GM18873 (cell line): ENCODE measurements around the gene PSTPIP2.
"Not testable (repeated sequence)": the region's sequence is repeated elsewhere in the genome, so short reads cannot be mapped to it uniquely, and the experiment has no call there.

ENCODE experiments used
- ATAC-seq: cut with Tn5 transposase; IDR thresholded peaks from one replicate; pipeline ENCODE4 v1.9.1; 2021; ENCODE audit warnings: mild to moderate bottlenecking, moderate library complexity, moderate number of reproducible peaks; ENCODE audit not compliant: unreplicated experiment, low FRiP score

Gene PSTPIP2, protein sequence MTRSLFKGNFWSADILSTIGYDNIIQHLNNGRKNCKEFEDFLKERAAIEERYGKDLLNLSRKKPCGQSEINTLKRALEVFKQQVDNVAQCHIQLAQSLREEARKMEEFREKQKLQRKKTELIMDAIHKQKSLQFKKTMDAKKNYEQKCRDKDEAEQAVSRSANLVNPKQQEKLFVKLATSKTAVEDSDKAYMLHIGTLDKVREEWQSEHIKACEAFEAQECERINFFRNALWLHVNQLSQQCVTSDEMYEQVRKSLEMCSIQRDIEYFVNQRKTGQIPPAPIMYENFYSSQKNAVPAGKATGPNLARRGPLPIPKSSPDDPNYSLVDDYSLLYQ

DNA sequence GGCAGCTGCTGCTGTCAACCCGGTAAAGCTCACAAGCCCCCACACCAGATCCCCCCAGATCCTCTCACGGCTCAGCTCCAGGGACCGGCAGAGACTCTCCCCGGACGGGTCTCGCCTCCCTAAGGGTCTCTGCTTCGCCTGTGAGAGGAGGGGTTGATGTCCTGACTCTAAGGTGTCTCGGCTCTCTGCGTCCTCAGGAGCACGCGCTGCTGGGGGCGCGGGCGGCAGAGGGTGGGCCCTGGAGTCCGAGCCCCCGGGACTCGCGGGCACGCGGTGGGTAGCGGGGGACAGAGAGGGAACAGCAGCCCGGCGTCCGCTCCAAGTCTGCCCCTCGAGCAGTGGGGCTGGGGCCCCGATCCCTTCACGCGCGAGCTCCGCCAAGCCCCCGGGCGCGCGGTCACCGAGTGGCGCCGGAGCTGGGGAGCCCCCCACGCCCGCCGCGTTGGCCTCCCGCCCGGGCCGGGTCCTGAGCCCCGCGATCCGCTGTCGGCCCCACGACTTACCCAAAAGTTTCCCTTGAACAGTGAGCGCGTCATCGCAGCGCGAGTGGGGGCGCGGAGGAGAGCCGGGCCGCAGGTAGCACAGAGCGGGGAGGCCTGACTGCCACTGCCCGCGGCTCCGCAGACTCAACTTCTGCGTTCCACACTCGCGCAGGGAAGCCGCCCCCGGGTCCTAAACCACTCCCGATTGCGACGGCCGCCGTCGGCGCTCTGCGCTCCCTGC lies at the start of gene PSTPIP2:
Gene PSTPIP2 (minus strand): TSS at position 608 of the 723 bp plus-strand sequence. CDS start 72 bp downstream, at position 536.
- ATAC-seq = no peak

DNA sequence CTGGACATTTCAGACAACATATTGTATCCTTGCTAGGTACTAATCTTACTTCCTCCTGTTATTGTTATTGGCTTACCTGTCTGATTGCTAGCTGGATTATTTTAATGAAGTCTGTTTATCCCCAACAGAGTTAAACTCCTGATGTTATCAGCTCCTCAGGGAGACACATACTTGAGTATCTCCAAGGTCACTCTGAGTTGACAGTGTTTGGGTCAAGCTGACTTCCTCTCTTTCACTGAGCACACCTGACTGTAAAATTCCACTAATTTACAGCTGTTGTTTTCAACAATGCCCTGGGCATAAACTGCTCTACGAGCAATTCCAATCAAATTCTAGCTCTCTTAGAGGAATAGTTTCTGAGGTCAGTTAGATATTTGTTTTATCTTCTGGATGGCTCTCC lies 41.7 kb upstream of the PSTPIP2 start:
- no peak for ATAC-seq

DNA sequence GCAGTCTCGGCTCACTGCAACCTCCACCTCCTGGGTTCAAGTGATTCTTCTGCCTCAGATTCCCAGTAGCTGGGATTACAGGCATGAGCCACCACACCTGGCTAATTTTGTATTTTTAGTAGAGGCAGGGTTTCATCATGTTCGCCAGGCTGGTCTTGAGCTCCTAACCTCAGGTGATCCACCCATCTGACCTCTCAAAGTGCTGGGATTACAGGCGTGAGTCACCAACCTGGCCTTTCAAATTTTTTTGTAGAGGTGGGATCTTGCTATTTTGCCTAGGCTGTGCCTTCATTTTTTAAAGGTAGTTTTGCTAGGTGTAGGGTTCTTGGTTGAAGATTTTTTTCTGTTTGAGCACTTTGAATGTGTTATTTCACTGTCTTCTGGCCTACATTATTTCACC lies 38.3 kb upstream of the PSTPIP2 start:
- no peak for ATAC-seq

DNA sequence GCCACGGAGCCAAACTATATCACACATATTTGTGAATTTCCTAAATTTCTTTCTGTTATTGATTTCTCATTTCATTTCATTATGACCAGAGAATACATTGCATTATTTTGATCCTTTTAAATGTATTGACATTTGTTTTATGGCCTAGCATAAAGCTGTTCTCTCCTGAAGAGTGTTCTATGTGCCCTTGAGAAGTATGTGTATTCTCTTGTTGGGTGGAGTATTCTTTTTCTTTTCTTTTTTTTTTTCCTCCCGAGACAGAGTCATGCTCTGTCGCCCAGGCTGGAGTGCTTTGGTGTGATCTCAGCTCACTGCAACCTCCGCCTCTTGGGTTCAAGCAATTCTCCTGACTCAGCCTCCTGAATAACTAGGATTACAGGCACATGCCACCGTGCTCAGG lies 37.3 kb upstream of the PSTPIP2 start:
- no peak for ATAC-seq

DNA sequence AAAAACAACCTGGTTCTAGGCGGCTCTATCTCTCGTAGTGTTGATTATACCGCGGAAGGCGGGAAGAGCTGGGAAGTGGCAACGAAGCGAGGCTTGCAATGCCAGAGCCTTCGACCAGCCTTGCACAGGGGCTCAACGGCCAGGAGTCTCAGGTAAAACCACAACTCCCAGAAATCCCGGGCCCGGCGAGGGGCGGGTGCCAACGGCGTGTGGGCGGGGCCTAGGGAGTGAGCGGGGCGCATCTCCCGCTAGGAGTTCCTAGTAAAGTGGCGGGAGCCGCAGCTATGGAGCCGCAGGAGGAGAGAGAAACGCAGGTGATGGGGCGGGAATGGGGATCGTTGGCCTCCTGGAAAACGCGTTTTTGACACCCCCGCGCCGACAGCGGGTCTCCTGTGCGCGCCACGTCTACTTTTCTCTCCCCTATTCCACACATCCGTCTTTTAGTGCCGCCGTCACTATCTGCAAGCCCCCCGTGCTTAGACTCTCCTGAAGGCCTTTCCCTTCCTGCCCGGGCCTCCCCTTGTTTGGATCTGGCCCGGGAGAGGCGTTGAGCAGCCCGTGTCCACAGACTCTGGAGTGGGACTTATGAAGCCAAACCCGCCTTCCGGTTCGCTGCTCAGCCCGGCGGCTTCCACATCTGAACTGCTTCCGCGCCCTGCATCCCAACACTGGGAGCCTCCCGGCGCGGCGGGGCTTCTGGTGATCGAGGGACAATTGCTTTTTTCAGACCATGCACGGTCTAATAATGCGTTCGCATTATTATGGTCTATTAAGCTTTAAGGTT lies 32.3 kb upstream of the PSTPIP2 start, which contains the start of gene HAUS1:
Gene HAUS1 (plus strand): TSS at position 258 of the 784 bp plus-strand sequence. CDS start 27 bp downstream, at position 285.
- ATAC-seq = peak; percentile 87

DNA sequence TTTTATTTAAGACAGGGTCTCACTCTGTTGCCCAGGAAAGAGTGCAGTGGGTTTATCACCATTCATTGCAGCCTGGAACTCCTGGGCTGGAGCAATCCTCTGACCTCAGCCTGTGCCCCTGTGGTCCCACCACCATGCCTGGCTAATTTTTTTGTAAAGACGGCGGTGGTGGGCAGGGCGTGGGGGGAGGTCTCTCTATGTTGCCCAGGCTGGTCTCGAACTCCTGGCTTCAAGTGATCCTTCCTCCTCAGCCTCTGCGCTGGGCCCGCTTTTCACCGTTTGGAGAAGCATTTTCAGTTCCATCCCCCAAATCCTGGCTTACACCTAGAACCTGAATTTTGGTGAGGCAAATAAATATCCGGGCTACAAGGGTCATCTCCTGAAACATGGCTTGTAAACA lies 27.4 kb upstream of the PSTPIP2 start:
- ATAC-seq = no peak

DNA sequence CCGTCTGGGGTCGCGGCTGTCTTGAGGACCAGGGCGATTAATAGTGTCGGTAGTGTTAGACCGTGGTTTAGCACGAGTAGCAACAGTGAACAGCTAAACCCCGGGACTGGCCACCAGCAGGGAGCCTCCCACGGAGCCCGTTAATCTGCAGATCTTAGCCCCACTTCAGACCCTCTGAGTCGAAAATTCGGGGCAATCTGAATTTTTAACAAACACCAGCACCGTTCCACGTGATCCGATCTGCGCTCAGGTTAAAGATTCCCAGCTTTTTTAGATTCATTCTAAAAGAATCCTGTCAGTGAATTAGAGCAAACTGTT lies 26.5 kb upstream of the PSTPIP2 start:
- ATAC-seq = no peak

DNA sequence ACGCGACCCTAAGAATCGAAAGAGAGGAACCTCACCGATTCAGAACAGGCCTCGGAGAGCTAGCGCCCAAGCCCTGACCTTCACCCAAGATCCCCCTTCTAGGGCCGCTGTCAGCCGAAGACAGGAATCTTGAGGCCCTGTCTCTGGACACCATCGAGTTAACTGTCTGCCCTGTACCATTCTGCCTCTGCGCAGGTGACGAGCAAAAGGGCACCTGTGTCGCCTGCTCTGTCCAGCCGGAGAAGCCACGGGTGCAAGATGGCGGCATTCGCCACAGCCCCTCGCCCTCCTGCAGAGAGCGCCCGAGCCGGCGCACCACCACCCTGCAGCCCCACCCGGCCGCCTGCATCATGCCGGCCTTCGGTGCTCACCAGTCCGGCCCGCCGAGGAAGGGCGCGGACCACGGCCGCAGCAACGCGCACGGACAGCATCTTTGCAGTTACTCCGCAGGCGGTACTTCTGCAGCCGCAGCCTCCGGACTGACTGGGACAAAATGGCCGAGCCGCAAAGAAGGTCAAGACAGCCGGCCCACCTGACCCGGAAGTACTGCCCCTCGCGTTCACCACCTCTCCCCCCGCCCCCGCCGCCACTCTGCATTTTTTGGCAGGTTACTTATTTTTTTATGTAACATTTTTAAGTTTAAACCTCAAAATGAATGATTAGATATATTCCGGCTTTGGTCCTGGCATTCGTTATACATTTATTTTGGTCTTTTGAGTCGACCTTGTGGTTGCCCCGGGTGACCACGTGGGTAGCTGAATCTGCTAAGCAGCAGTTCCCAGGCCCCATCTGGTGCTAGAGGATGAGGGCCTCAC lies 25.9 kb upstream of the PSTPIP2 start, which contains the start of gene ATP5F1A:
Gene ATP5F1A (minus strand): TSS at position 496 of the 815 bp plus-strand sequence. CDS start 65 bp downstream, at position 431.
- ATAC-seq = peak; percentile 80

DNA sequence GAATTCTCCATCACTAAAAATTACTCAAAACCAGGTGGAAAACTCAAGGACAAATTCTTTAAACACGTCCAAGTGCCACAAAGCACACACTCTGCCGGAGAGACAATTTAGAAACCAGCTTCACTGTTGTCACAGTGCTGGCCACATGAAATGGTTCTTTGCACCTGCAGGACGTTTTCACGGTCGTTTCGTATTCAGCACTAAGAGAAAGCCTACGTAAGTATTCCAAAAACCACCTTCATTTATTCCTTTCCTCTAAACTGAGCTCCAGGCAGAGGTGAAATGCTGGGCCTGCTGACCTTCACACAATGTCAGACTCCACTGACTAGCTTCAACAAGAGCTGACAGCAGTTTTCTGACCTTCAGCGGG lies 25.4 kb upstream of the PSTPIP2 start:
- ATAC-seq = no peak

DNA sequence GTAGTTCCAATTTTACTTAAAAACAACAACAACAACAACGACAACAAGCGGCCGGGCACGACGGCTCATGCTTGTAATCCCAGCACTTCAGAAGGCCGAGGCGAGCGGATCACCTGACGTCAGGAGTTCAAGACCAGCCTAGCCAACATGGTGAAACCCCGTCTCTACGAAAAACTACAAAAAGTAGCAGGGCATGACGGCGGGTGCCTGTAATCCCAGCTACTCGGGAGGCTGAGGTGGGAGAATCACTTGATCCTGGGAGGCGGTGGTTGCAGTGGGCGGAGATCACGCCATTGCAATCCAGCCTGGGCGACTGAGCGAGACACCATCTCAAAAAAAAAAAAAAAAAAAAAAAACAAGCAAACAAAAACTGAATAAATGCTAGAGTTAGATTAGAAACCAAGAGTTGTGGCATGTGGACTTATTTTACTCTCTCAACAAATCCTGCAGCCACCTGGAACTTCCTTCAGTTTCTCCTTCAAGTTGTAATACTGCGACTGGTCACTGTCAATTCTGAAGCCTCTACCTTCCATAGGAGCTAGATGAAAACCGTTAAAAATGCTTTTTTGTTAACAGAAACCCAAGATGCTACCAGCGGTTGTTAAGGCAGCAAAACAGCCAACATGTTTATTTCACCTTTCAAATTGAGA lies 24.7 kb upstream of the PSTPIP2 start:
- ATAC-seq = no peak

DNA sequence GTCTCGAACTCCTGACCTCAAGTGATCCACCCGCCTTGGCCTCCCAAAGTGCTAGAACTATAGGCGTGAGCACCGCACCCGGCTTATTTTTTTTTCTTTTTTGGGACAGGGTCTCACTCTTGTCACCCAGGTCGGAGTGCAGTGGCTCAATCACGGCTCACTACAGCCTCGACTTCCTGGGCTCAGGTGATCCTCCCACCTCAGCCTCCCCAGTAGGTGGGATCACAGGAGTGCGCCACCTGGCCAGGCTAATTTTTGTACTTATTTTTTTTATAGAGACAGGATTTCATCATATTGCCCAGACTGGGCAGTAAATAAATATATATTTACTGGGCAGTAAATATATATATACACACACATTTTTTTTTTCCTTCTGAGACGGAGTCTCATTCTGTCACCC lies 23.5 kb upstream of the PSTPIP2 start:
- no peak for ATAC-seq

DNA sequence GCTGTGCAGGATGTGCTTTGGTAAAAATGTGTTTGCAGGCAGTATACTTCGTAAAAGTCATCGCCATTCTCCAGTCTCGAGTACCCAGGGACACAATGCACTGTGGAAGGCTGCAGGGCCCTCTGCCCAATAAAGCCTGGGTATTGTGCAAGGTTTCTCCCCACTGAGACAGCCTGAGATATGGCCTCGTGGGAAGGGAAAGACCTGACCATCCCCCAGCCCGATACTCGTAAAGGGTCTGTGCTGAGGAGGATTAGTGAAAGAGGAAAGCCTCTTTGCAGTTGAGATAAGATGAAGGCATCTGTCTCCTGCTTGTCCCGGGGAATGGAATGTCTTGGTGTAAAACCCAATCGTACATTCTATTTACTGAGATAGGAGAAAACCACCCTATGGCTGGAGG lies 16.4 kb upstream of the PSTPIP2 start:
- not testable (repeated sequence) for ATAC-seq

DNA sequence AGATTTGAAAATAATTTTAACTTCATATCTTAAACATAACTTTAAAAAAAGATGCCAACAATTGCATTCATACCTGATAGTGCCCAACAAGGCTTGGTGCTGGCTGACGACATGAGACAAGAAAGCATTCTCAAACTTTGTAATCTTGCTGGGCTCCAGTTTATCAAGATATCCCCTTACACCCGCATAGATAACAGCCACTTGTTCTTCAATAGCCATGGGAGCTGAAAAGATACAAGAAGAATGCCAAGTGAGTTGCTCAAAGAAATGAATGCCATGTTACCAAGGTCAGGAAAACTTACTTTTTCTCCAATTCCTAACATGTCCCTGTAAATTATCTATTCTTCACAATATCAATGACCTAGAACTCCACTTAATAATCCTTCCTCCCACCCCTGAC lies 12.4 kb upstream of the PSTPIP2 start:
- ATAC-seq = no peak

DNA sequence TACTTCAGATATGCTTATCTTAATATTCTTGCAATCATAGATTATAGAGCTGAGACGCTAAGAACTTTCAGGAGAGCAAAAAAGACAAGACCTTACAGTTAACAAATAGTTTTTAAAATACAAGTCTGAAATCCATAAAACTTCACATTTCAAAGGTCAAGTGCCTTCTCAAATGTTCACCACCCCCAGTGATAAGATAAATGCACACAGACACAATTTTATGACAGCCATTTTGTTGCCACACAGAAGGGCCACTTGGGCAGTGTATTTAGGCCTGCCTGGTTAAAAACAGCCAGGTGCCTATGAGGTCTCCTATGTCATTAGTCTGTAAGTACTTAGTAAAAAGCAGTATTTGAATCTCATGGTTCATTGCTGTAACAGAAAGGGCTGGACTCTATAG lies 8.1 kb upstream of the PSTPIP2 start:
- no peak for ATAC-seq

DNA sequence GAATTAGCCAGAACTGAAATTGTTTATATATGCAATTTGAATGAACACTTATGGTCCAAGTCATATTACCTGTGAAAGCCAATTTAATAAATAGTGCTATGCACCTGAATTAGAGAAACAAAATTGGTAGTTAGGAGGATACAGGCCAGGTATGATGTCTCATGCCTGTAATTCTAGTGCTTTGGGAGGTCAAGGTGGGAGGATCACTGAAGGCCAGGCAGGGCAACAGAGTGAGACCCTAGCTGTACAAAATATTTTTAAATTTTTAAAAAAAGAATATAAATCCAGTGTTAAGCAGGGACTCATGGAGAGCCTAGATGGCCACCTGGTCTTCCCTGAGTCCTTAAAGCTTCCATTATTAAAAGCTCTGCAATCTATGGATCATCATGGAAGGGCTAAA lies 7.3 kb upstream of the PSTPIP2 start:
- ATAC-seq = no peak

DNA sequence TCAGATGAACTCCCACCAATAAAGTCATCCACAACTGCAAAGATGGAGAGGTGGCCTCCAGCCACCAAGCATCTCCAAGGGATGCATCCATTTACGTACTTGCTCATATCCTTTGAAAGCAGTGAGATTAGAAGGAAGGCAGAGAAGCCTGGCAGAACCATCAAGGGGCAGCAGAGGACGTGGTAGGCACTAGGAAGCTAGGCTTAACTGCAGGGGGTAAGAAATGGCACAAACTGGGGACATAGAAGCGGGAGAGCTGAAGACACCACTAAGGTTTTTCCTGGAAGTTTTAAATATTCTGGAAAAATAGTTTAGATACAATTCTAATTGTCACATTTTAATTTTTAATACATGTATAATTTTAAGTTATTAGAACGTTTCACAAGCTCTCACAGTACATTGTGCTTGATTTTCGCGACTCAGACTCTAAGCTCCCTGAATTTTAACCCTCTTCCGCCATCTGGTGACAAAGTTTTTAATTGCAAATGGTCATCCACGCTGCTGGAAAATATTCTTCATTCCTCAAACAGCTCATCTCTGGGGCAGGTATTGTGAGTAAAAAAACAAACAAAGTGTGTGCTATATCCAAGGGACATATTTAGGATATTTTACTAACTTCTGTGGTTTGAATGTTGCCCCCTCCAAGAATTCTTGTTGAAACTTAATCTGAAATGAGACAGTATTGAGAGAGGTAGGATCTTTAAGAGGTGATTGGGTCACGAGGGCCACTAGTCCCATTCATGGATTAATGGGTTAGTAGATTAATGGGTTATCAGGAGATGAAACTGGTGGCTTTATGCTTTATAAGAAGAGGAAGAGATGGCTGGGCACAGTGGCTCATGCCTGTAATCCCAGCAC lies 1.6 kb upstream of the PSTPIP2 start:
- no peak for ATAC-seq

DNA sequence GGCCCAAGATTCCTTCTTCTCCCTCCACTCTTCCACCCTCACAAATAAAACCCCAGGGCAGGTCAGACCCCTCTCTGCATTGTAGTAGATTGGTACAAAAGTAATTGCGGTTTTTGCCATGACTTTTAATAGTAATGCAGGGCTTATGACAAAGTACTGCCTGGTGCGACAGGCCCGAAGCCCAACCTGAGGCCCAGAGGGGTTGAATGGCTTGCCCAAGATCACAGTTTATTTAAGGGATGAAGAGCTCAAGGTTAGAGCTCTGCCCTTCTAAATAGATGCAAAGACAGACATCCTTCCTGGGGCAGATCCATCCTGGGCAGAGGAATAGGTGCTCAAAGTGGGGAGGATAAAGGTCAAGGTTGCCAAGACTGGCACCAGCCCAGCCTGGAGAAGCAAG lies 899 bp upstream of the PSTPIP2 start:
- ATAC-seq = no peak

DNA sequence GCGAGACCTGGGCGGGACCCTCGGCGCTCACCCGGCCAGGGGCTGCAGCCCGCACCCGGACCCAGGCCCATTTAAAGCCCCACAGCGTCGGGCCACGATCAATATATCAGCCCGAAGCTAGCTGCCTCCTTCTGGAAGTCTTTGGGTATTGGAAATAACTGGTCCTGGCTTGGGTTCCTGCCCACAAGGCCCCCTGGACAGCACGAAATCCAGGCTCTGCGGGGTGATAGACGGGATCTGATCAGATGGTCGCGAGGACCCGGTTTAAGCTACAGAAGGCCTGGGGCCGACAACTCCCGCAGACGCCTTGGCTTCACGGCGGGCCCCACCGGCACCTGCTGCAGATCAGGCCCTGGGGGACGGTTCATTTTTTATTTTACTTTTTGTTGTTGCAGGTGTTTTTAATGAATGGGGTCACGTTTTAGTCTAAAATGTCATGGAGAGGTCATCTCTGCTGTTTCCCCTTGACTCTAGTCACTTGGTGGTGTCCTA lies 362 bp upstream of the PSTPIP2 start:
- no peak for ATAC-seq
